K562 (cell line): Measurements from ENCODE around the gene ANKRD11. TPM values are rescaled to one million over a fixed set of nuclear protein-coding genes. Genes with fewer than 3 reads are reported as not detected.

Experiments
- ATAC-seq: fragments of 200-7000 bp; cut with Tn5 transposase; 3 replicates; pipeline ENCODE4 v1.9.1; 2020; ENCODE audit warnings: moderate library complexity
- BruUV-seq: library from RNA; stranded (reverse); fragments of 400-500 nt; replicated peaks from 2 replicates; lab custom pipeline; 2021; lab: Mats Ljungman, UMichigan
- CTCF ChIA-PET: fragments of 300-600 bp; formaldehyde crosslinking; extraction: SDS; loops from one replicate; lab custom pipeline; 2021; ENCODE audit warnings: low intra/inter-chr PET ratio; lab: Yijun Ruan, JAX
- POLR2A ChIA-PET: fragments of 300-600, 350-650 bp; sonication (Branson Sonifier 250); formaldehyde crosslinking; extraction: SDS; loops from one replicate; lab custom pipeline; 2021; ENCODE audit warnings: antibody characterized with exemption, inconsistent platforms; lab: Yijun Ruan, JAX
- DNase-seq, 4 experiments: peaks; one replicate each; pipeline versions ENCODE4 v3.0.0 to v3.0.0-alpha.2; 2011 to 2018; ENCODE audit warnings: low spot score in 3 of 4, mixed read lengths in 3 of 4; ENCODE audit errors: extremely low read depth in 1 of 4
- FAIRE-seq: peaks from 2 replicates; lab custom pipeline; 2011; peaks lifted over from hg19 to GRCh38; lab: Jason Lieb, UNC
- H2AFZ ChIP-seq: 2 replicates; pipeline ENCODE4 v1.6.0; 2011; ENCODE audit warnings: low read depth, low read length, control low read depth, inconsistent platforms
- H3K27ac ChIP-seq: fragments of 200-600 bp; 3 replicates; pipeline ENCODE4 v1.8.0; 2011; ENCODE audit warnings: low read depth, mild to moderate bottlenecking, control low read depth, inconsistent platforms, low read length, moderate library complexity, mixed read lengths; ENCODE audit errors: extremely low read depth
- H3K27me3 ChIP-seq, 2 experiments: fragments of 300-600 bp in 1 of 2; 2 replicates in 1 of 2; 3 replicates in 1 of 2; pipeline versions ENCODE4 v1.6.0 to v1.8.0; 2011; ENCODE audit warnings: inconsistent platforms in 2 of 2, low read length in 2 of 2, mild to moderate bottlenecking in 1 of 2, mixed read lengths in 1 of 2, moderate library complexity in 1 of 2; ENCODE audit not compliant: control insufficient read depth in 2 of 2, insufficient read depth in 2 of 2
- H3K36me3 ChIP-seq: fragments of 300-600 bp; 3 replicates; pipeline ENCODE4 v1.8.0; 2011; ENCODE audit warnings: mild to moderate bottlenecking, low read length, inconsistent platforms; ENCODE audit not compliant: control insufficient read depth, insufficient read depth
- H3K4me1 ChIP-seq, 2 experiments: fragments of 200-600 bp in 1 of 2; replicated peaks in 1 of 2; 2 replicates in 1 of 2; 3 replicates in 1 of 2; pipeline versions ENCODE4 v1.5.1 to v1.8.0; 2011; ENCODE audit warnings: inconsistent platforms in 2 of 2, low read length in 2 of 2, mild to moderate bottlenecking in 1 of 2, mixed read lengths in 1 of 2, moderate library complexity in 1 of 2; ENCODE audit not compliant: control insufficient read depth in 2 of 2, insufficient read depth in 2 of 2
- H3K4me2 ChIP-seq: 2 replicates; pipeline ENCODE4 v1.6.1; 2011; ENCODE audit warnings: low read length, control low read depth, inconsistent platforms, mixed read lengths; ENCODE audit not compliant: insufficient read depth
- H3K4me3 ChIP-seq: fragments of 200-600 bp; sonication (generic), shearing (Covaris generic); 2 replicates; pipeline ENCODE4 v1.5.1; 2016; ENCODE audit warnings: control low read depth, inconsistent platforms
- H3K79me2 ChIP-seq: fragments of 200-600 bp; 3 replicates; pipeline ENCODE4 v1.8.0; 2011; ENCODE audit warnings: low read length, inconsistent platforms; ENCODE audit not compliant: control insufficient read depth, insufficient read depth
- H3K9ac ChIP-seq, 2 experiments: 2 replicates each; pipeline versions ENCODE4 v1.6.0 to v1.6.1; 2011; ENCODE audit warnings: low read depth in 2 of 2, low read length in 2 of 2, control low read depth in 1 of 2, inconsistent platforms in 1 of 2, mild to moderate bottlenecking in 1 of 2, mixed read lengths in 1 of 2; ENCODE audit not compliant: insufficient read depth in 1 of 2
- H3K9me1 ChIP-seq: one replicate; pipeline ENCODE4 v1.6.0; 2011; ENCODE audit warnings: inconsistent platforms, mild to moderate bottlenecking, low read length, moderate library complexity; ENCODE audit not compliant: control insufficient read depth, insufficient read depth
- H3K9me3 ChIP-seq: replicated peaks from 2 replicates; pipeline ENCODE4 v1.5.1; 2011; ENCODE audit warnings: low read depth, low read length, inconsistent platforms; ENCODE audit not compliant: control insufficient read depth, insufficient read depth
- H4K20me1 ChIP-seq: replicated peaks from 2 replicates; pipeline ENCODE4 v1.6.1; 2011; ENCODE audit warnings: low read length, inconsistent platforms, mixed read lengths; ENCODE audit not compliant: control insufficient read depth, insufficient read depth
- ATF6 ChIP-seq: sonication (generic); formaldehyde crosslinking; IDR thresholded peaks from 2 replicates; pipeline ENCODE4 v1.4.0; 2020; ENCODE audit warnings: mild to moderate bottlenecking, missing genetic modification reagents
- BHLHE40 ChIP-seq: IDR thresholded peaks from 2 replicates; pipeline ENCODE4 v1.6.1; 2011; ENCODE audit warnings: low read length, improper control_type of control experiment
- CTCF ChIP-seq, 3 experiments: IDR thresholded peaks in 2 of 3; conservative IDR thresholded peaks in 1 of 3; 2 replicates each; pipeline ENCODE4 v1.5.1; 2011 to 2012; ENCODE audit warnings: low read length in 3 of 3, mild to moderate bottlenecking in 3 of 3, control low read depth in 2 of 3, improper control_type of control experiment in 1 of 3, inconsistent platforms in 1 of 3, low read depth in 1 of 3, mixed read lengths in 1 of 3, moderate library complexity in 1 of 3; ENCODE audit not compliant: insufficient read depth in 2 of 3
- FOSL1 ChIP-seq: fragments of 200-800 bp; sonication (Bioruptor generic); conservative IDR thresholded peaks from 2 replicates; pipeline ENCODE4 v1.6.1; 2016; ENCODE audit warnings: missing genetic modification characterization, missing compliant biosample characterization
- GATAD2A ChIP-seq: fragments of 450-650 bp; IDR thresholded peaks from 2 replicates; pipeline ENCODE4 v1.6.1; 2017
- KDM4B ChIP-seq, 2 experiments: fragments of 450-650 bp in 1 of 2; sonication (generic) in 1 of 2; IDR thresholded peaks; 2 replicates each; pipeline ENCODE4 v1.6.1; 2016 to 2017; ENCODE audit warnings: borderline replicate concordance in 2 of 2, antibody characterized with exemption in 1 of 2, low read depth in 1 of 2, mild to moderate bottlenecking in 1 of 2
- L3MBTL2 ChIP-seq: fragments of 450-650 bp; IDR thresholded peaks from 2 replicates; pipeline ENCODE4 v1.6.1; 2016; ENCODE audit warnings: mild to moderate bottlenecking, moderate library complexity
- NCOA6 ChIP-seq: fragments of 450-650 bp; IDR thresholded peaks from 2 replicates; pipeline ENCODE4 v1.6.1; 2017; ENCODE audit warnings: mild to moderate bottlenecking
- NFE2 ChIP-seq: IDR thresholded peaks from 2 replicates; pipeline ENCODE4 v1.6.1; 2014; ENCODE audit warnings: antibody characterized with exemption, low read depth
- POLR2G ChIP-seq: fragments of 200-400 bp; formaldehyde crosslinking; IDR thresholded peaks from 2 replicates; pipeline ENCODE4 v1.6.1; 2017; ENCODE audit warnings: low read depth, mild to moderate bottlenecking, antibody characterized with exemption, low read length, moderate library complexity
- RBM22 ChIP-seq: fragments of 200-400 bp; formaldehyde crosslinking; IDR thresholded peaks from 2 replicates; pipeline ENCODE4 v1.6.1; 2018; ENCODE audit warnings: low read length, low read depth; ENCODE audit not compliant: poor library complexity, severe bottlenecking
- ZBTB33 ChIP-seq: sonication (generic); formaldehyde crosslinking; IDR thresholded peaks from 2 replicates; pipeline ENCODE4 v1.8.1; 2023; ENCODE audit warnings: mild to moderate bottlenecking, missing genetic modification reagents
- WGBS: fragments of 100-300 bp; shearing (Covaris generic); methylation state at CpG from one replicate; pipeline ENCODE4 v1.1.6; 2016; ENCODE audit warnings: low coverage, mixed read lengths; ENCODE audit not compliant: insufficient coverage; ENCODE audit errors: missing lambda C conversion rate; 5-methylcytosine and 5-hydroxymethylcytosine counted together
- in situ Hi-C: fragments of 300-500 bp; cut with MboI; formaldehyde crosslinking; loops from 4 replicates; pipeline ENCODE4 v1.15.0; 2018; ENCODE audit warnings: inconsistent platforms, mixed read lengths
- intact Hi-C: fragments of 100-400 bp; cut with micrococcal nuclease; formaldehyde crosslinking; loops from 2 replicates; pipeline ENCODE4 v1.14.2; 2022
- polyA plus RNA-seq, 8 experiments: library from polyadenylated mRNA; depleted of rRNA in 4 of 8; stranded (reverse) in 5 of 8; unstranded in 3 of 8; fragments of >200 nt; fragmentation: Nextera tagmentation in 2 of 8; fragmentation: Illumina TruSeq in 1 of 8; extraction: Ambion mirVana in 2 of 8; extraction: Trizol in 1 of 8; gene quantifications; 2 replicates each; pipeline versions ENCODE4 v1.2.1 to v1.2.3, GENCODE V29; 2011 to 2014; ENCODE audit warnings: inconsistent platforms in 1 of 8, missing spikeins in 1 of 8
- total RNA-seq, 7 experiments: library from RNA; depleted of rRNA in 6 of 7; stranded (reverse); fragments of >200 nt in 6 of 7; fragmentation: Illumina TruSeq in 2 of 7; extraction: Trizol in 2 of 7; gene quantifications; 2 replicates each; pipeline versions ENCODE4 v1.2.1 to v1.2.3, GENCODE V29; 2011 to 2021; ENCODE audit warnings: low replicate concordance in 1 of 7

ANKRD11 gene
- total and polyA plus RNA-seq, 9 of the 15 experiments (the other 6 are each of a cell fraction or from before 2014, with no cell fraction given), result 4.7 to 126 (median 31.7) TPM

- Histone ChIP-seq H3K36me3 (peaks cover 77% of the 10 kb centered on the region; the same call in 2 of the 3 replicates), H3K9me1 (no peaks in the 10 kb centered on the region), H3K9ac (no peak overlapping the region), H4K20me1 (peaks cover 7% of the 10 kb centered on the region), H3K79me2 (peaks cover 85% of the 10 kb centered on the region), H3K4me3 (no peak overlapping the region), H3K27ac (no peak overlapping the region), H3K4me1 (peaks cover 0 to 19% of the 10 kb centered on the region in 2 experiments; a peak in 2 of 5 replicates), H2AFZ (no peak overlapping the region), H3K4me2 (no peak overlapping the region), H3K27me3 (no peaks in the 10 kb centered on the region), H3K9me3 (no peaks in the 10 kb centered on the region)
- FAIRE-seq (peak; percentile 52), ATAC-seq (peak; percentile 68; the same call in 2 of the 3 replicates), DNase-seq (peak; percentile 31 to 65 (median 46))
- WGBS, result 93% methylated on average over 28 of the region's 30 CpGs
- ChIA-PET POLR2A (interaction anchor here (0.6 kb wide), 1 partner anchor 138 kb away, joined by 3 read pairs; no protein-coding TSS in a partner anchor), CTCF (interaction anchor here (0.6 kb wide), 1 partner anchor 524 kb away, joined by 3 read pairs; no protein-coding TSS in a partner anchor)
- in situ Hi-C loops (no loop called here), intact Hi-C loops (no loop called here)
- no peak for TF ChIP-seq BHLHE40
- no peak for TF ChIP-seq ATF6 (CRISPR knock-in tag)
- TF ChIP-seq NCOA6, result no peak
- TF ChIP-seq NFE2, result no peak
- peak; percentile 69 for TF ChIP-seq ZBTB33
- peak; percentile 27 to 60 (median 43); a peak in 5 of 6 replicates for TF ChIP-seq CTCF (IDR thresholded peaks at IDR 0.05 in 2 of 3, conservative IDR thresholded peaks at IDR 0.05 in 1 of 3; ENCODE audit: insufficient read depth in 2 of 3, low read depth in 1 of 3, low read length in 3 of 3)
- TF ChIP-seq RBM22, result peak; percentile 90
- no peak for TF ChIP-seq L3MBTL2
- no peak for TF ChIP-seq KDM4B (IDR thresholded peaks at IDR 0.05; ENCODE audit: borderline replicate concordance in 2 of 2, low read depth in 1 of 2)
- 0 out of 2 replicates have a peak, but pooled peaks have one; percentile 39 for TF ChIP-seq POLR2G
- TF ChIP-seq GATAD2A, result no peak
- no peak for TF ChIP-seq FOSL1 (tag)
- no TSS peak for BruUV-seq
Observed at GRCh38 chr16:89308391-89309333, 181.7 kb downstream of the ANKRD11 start.
